ENCODE data around the gene DESI1.
"Not testable (repeated sequence)": the region's sequence is repeated elsewhere in the genome, so short reads cannot be mapped to it uniquely, and the experiment has no call there.

Gene DESI1

DNA sequence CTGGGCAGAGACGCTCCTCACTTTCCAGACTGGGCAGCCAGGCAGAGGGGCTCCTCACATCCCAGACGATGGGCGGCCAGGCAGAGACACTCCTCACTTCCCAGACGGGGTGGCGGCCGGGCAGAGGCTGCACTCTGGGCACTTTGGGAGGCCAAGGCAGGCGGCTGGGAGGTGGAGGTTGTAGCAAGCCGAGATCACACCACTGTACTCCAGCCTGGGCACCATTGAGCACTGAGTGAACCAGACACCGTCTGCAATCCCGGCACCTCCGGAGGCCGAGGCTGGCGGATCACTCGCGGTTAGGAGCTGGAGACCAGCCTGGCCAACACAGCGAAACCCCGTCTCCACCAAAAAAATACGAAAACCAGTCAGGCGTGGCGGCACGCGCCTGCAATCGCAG is 10.8 kb upstream of the DESI1 start:
- FAIRE-seq = not testable (repeated sequence)

DNA sequence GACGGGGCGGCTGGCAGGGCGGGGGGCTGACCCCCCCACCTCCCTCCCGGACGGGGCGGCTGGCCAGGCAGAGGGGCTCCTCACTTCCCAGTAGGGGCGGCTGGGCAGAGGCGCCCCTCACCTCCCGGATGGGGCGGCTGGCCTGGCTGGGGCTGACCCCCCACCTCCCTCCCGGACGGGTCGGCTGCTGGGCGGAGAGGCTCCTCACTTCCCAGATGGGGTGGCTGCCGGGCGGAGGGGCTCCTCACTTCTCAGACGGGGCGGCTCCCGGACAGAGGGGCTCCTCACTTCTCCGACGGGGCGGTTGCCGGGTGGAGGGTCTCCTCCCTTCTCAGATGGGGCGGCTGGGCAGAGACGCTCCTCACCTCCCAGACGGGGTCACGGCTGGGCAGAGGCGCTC is 10.3 kb upstream of the DESI1 start:
- not testable (repeated sequence) for FAIRE-seq

DNA sequence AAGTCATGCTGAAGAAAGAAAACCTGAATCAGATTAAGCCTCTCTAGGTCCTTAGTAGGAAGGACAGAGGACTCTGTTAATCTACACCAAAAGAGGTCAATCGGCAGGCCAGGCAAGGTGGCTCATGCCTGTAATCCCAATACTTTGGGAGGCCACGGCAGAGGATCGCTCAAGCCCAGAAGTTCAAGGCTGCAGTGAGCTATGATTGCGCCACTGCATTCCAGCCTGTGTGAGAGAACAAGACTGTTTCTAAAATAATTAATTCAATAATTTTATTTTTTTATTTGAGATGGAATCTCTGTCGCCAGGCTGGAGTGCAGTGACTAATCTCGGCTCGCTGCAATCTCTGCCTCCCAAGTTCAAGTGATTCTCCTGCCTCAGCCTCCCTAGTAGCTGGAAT is 4.7 kb upstream of the DESI1 start:
- no peak for FAIRE-seq

DNA sequence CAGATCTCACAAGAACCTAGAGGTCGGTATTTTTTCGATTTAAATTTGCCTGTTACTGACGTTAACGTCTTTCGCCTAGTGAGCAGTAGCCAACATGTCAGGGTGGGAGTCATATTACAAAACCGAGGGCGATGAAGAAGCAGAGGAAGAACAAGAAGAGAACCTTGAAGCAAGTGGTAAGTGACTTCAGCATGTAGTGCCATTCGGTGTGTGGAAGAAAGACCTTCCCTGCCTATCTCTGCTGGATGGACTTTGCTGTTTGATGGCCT is 1.0 kb upstream of the DESI1 start:
- no peak for FAIRE-seq

DNA sequence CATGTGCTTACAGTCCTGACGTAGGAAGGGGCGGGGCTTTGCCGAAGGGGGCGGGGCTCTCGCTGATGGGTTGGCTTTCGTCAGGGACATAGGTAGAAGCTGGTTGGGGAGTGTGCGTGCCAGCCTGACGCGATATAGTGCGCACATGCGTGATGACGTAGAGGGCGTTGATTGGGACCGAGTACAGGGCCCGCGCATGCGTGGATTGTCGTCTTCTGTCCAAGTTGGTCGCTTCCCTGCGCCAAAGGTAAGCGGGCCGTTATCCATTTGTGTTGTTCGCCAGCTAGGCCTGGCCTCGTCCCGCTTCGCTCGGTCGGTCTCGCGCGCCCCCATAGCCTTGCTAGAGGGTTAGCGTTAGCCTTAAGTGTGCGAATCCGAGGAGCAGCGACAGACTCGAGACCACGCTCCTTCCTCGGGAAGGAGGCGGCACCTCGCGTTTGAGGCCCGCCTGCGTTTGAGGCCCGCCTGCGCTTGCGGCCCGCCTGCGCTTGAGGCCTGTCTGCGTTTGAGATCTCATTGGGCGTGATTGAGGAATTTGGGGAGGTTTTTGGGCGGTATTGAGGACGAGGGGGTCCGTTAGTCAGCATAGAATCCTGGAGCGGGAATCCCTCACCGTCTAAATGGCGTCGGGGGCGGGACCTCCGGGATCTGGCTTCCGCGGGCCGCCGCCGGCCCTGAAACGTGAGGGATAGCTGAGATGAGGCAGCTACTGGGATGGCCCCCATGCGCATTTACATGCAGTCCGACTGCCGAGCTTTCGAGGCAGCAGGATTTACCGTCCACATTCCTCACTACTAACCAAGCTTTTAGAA is 462 bp upstream of the DESI1 start, which contains the start of gene XRCC6:
XRCC6 (plus strand) TSS at position 197 of the 812 bp plus-strand sequence. CDS start 710 bp downstream, outside the sequence.
- FAIRE-seq = no peak

DNA sequence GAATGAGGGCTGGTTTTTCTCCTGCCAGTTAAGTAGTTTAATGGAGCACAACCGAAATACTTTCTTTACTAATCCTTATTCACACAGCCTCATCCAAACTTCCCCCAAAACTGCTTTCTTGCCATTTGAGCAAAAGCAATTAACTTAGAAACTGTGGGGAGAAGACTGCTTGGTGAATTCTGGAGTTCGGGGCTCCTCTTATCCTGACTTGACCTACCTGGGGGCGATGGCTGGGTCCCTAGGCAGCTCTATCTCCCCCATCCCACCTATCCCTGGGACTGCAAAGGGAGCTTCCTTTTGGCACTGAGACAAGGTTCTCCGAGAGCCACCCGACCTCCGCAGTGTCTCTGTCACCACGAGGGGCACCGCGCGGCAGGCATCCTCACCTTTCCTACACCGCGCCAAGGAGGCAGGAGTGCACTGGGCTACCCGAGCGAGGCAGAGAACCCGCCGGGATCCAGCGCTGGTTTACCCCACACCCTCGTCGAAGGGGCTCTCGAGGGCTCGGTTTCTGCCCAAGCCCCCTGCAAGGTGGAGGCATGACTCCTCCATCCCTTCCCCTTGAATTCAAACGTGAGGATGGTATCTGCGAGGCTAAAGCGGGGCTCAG is 759 bp downstream of the DESI1 start:
- FAIRE-seq = no peak

DNA sequence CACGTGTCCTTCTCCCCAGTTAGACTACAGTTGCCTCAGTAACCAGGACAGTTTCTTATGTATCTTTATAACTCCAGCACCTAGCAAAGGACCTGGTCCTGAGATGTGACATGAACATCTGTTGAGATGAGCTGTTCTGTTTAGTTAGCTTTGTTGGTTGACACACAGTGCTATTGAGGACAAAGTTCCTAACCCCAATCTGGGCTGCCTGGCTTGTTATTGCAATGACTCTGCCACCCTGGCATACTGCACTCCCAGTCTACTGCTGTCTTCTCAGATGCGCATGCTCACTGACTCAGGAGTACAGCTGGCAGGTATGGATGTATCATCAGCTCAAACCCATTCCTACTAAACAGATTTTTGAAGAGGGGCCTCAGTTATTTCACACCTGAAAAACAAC is 7.4 kb downstream of the DESI1 start:
- no peak for FAIRE-seq

DNA sequence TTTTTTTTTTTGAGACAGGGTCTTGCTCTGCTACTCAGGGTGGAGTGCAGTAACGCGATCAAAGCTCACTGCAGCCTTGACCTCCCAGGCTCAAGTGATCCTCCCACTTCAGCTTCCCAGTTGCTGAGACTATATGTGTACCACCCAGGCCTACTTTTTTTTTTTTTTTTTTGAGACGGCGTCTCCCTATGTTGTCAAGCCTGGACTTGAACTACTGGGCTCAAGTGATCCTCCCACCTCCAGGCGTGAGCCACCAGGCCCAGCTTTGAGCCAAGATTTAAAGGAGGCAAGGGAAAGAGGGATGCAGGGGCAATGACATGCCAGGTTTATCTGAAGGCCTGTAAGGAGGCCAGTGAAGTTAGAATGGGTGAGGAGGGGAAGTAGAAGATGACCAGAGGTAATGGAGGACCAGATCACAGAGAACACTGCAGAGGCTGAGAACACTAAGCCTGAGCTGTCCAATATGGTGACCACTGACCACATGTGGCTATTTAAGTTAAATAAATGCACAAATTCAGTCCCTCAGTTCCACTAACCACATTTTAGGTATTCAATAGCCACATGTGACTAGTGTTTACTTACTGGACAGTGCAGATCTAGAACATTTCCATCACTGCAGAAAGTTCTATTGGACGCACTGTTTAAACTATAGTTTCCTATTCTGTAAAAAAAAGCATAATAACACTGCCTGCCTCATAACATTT is 8.1 kb downstream of the DESI1 start:
- no peak for FAIRE-seq

DNA sequence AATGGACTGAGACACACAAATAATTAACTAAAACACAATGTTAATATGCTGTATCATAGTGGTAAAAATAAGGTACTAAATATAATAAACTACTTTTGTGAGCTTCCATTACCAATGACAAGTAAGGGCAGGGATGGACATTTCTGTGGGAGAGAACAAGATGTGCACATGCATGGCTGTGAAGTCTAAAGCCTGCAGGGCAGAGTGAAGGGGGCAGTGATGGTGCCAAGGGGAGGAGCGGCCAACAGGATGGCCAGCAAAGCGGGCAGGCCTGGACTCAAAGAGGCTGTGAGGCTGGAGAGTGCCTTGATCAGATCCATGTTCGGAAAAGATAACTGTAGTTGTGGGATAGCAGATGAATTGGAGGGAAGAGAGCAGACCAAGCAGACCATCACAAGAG is 12.5 kb downstream of the DESI1 start:
- FAIRE-seq = no peak

DNA sequence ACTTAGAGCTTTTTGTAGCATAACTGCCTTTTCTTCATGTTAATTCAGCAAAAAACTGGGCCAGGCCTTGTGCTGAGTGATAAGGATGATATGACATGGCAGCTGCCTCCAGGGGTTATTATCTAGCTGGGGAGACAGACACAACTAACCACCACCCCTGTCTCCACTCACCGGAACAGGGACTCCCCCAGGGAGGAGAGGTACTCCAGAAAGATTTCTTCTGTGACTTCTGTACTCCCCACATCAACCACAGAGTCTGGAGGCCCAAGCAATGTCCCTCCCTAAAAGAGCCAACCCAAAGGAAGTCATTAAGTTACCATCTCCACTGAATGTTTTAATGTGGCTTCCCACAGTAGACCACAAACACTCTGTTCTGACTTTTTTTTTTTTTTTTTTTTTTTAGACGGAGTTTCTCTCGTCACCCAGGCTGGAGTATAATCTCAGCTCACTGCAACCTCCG is 16.9 kb downstream of the DESI1 start:
- no peak for FAIRE-seq

DNA sequence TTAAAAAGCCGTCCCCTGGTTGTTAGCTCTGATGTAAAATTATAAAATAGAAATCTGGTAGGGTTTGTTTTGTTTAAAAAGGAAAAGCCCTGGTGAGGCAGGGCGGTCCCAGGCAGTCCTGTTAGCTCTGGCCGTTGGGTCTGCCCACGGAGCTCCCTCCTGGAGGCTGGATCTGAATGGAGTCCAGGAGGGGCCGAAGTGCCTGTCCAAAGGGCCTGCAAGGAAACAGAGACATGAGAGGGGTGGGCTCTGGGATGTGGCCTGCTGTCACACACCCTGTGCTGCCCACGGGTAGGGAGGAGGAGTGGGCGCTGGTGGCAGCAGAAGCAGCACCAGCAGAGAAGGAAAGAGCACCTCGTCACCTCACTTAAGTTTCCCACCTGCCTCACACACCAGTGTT is 19.9 kb downstream of the DESI1 start:
- no peak for FAIRE-seq

DNA sequence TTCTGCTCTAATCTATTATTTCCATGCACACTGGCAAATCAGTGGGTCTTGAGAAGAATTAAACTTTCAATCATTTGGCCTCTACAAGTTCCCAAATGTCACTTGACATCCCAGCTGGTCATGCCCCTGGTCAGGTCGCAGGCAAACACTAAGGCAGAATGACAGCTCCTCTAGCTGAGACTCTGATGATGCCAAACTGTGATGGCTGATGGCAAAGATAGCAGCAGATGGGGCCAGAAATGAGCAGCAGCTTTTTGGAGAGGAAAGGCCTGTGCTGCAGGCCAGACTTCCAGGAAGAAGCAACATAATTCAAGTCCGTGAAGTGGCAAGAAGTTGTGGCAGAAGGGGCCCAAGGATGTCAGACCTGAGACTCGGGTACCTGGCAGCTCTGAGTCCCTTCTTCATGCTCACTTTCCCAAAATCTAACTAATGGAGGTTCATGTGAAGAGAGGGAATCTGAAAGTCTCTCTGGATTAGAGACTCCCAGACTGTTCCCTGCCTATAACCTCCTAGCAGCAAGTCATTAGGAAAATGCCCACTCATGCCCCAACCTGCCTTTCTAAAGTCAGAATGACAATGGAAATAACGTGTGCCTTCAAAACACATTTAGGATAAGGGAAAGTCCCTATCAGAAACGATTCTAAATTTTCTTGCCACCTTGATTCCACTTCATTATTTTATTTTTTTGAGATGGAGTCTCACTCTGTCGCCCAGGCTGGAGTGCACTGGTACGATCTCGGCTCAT is 21.8 kb downstream of the DESI1 start:
- FAIRE-seq = no peak

DNA sequence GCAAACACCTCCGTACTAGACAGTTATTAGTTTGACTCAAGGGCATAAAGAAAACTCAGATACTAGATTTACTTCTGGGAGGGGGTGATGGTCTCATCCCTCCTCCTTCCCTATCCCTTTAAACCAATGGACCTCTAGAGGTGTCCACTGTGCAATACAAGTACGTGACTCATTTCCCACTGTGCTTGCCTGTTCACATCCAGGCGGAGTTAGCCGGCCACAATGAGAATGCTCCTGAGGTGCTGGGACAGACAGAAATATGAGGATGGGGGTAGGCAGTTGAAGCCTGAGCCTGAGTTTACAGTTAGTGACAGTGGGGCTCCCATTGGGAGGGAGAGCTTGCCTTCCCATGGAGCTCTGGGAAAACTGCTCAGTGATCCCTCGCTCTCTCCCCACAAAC is 22.8 kb downstream of the DESI1 start:
- FAIRE-seq = no peak

DNA sequence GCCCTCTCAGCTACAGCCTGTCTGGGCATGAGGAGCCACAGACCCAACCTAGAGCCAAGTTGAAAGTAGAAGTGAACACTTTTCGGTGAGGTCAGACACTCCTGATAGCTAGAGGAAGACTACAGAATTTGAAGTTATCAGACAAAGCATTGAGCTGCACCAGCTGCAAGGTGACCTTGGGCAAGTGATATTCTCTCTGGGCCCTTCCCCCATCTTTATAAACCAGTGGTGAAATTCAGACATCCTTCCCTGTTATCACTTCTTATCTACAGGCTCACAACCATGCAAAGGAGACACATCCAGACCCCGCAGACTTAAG is 23.2 kb downstream of the DESI1 start:
- no peak for FAIRE-seq

DNA sequence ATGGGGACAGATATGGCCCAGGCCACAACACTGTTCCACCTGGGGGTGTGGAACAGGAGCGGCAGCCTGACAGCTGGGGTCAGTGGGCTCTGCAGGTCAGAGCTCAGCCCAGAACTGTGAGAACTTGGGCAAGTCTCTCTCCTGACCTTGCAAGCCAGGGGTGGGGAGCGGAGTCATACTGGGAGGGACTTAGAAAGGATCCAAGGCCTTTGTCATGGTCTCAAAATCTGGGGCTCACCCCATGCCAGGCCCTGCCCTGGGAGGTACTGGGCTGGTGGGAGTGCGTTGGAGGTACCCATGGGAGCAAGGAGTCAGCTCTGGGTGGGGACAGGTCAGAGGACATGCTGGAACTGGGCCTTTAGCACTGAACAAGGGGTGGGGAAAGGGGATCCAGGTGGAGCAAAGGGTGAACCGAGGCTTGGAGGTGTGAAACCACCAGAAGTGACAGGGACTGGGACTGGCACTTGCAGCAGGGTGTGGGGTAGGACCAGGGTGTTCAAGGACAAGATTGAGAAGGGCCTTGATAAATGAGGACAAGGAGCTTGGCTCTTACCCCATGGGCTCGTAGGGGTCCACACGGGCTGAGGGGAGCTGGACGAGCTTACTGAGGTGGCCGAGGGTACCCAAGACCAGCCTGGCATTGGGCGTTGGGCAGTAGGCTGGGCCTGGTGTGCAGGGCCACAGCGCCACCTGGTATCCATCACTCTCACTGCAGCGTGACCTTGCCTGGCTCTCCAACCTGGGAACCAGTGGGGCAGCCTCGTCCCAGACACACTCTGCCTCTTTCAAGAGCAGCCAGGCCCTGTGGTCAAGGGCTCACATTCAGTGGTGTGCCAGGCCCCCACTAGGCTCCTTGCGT is 23.8 kb downstream of the DESI1 start:
- FAIRE-seq = no peak

DNA sequence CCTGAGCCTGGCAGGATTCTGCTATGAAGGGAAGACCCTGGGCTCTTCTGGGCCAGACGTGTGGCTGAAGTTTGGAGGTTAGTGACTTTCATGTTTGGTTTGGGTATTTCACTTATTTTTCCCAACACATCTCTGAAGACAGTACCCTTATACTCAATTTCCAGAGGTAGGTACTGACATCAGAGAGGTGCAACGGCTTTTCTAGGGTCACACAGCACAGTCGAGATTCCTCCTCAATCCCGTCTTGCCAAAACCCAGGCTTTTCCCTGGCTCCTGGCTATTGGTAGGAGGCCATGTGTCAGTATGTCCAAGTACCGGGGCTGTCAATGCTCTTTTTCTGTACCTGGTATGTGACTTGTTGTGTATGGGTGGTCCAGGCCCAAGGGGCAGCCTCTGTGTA is 25.1 kb downstream of the DESI1 start:
- no peak for FAIRE-seq

DNA sequence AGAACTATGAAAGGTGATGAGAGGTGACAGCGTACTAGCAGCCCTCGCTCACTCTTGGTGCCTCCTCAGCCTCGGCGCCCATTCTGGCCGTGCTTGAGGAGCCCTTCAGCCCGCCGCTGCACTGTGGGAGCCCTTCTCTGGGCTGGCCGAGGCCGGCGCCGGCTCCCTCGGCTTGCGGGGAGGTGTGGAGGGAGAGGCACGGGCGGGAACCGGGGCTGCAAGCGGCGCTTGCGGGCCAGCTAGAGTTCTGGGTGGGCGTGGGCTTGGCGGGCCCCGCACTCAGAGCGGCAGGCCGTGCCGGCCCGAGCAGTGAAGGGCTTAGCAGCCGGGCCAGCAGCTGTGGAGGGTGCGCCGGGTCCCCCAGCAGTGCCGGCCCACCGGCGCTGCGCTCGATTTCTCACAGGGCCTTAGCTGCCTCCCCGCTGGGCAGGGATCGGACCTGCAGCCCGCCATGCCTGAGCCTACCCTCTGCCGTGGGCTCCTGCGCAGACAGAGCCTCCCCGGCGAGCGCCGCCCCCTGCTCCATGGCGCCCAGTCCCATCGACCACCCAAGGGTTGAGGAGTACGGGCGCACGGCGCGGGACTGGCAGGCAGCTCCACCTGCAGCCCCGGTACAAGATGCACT is 27.4 kb downstream of the DESI1 start:
- FAIRE-seq = not testable (repeated sequence)

DNA sequence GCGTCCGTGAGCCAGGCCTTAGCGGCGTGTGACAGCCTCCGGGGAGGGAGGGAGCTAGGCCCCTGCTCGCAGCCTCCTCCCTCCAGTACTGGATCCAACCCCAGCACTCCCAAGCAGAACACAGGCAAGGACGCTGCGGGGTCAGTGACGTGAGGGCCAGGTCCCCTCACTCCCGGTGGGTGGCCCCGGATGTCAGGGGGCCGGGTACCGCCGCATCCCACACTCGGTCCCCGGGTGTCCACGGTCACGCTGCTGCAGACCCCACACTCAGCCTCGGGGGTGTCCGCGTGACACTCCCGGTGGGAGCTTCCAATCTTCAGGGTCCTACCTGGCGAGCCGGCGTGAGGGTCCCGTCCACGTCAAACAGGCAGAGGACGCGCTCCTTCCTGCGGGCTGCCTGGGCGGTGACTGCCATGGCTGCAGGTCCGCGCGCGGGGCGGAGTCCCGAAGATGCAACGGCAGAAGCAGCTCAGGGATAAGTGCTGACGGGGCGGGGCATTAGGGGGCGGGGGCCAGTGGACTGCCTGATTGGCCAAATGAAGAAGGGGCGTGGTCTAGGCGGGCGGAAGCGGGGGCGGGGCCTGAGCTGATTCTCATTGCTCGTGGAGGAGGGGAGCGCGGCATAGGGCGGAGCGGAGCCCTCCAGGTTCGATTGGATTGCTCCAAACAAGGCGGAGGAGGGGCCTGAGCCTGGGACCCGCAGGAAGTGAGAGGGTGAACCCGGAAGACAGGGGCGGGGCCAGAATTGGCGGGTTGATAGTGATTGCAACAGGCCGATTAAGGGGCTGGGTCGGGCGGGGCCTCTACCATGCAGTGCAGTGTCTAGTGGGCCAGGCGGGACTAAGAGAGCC is 31.2 kb downstream of the DESI1 start, which contains the start of gene PMM1:
PMM1 (minus strand) TSS at position 450 of the 851 bp plus-strand sequence; CDS start at position 415, 35 bp downstream.
- FAIRE-seq = no peak

DNA sequence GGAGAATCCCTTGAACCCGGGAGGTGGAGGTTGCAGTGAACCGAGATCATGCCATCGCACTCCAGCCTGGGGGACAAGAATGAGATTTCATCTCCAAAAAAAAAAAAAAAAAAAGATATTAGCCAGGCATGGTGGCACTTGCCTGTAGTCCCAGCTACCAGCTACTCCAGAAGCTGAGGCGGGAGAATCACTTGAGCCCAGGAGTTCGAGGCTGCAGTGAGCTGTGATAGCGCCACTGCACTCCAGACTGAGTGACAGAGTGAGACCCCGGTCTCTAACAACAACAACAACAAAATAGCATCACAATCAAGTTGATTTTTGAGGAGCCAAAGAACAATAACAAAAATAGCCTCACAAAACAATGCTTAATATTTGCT is 33.5 kb downstream of the DESI1 start:
- FAIRE-seq = no peak

DNA sequence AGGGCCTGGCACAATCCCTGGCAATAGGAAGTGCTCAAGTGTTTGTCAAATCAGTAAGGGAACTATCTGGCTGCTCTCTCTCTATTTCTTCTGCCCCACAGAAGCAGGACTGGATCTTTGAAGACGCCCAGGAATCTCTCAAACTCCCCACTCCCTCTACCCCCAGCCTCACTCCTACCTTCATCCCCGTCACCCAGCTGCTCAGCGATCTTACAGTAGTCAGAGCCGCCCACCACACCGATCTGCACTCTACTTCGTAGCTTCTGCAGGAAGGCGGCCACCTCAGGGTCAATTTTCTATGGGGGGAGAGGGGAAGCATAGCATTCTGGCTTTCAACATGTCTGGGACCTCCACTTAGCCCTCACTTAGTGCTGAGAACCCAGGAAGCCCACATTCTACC is 34.9 kb downstream of the DESI1 start:
- FAIRE-seq = no peak

DNA sequence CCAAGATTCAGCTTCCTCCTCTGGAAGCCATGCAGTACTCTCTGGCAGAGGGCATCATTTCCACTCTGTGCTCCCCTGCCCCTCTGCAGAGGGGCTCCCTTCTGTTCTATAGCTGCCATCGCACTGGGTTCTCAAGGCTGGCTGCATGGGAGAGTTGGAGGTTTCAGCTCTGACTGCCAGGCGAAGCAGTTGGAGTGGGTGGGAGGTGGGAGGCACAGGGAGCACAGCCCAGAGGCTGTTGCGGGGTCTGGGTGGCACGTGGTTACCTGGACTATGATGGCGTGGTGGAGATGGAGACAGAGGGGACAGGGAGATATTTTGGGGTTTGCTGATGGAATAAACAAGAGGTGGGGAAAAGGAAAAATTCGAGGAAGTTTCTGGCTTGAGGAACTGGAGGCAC is 36.0 kb downstream of the DESI1 start:
- FAIRE-seq = no peak

All from colon (tissue), 2 donors.